Body of pancreas (tissue), 4 donors: ENCODE data around the gene USH2A.

ENCODE experiments used
- POLR2A ChIP-seq, 3 donors: fragments of 450-650 bp; IDR thresholded peaks; one replicate each; pipeline ENCODE4 v1.6.1; 2016; ENCODE audit warnings: antibody characterized with exemption in 3 of 3, mild to moderate bottlenecking in 2 of 3
- TF ChIP-seq, protein P1 (sequence below), 7 experiments: fragments of 450-650 bp in 4 of 7; fragments of 200-600 bp in 3 of 7; sonication (generic) in 3 of 7; IDR thresholded peaks; one replicate each; pipeline ENCODE4 v1.5.1; 2016 to 2019; ENCODE audit warnings: antibody characterized with exemption in 7 of 7

DNA sequence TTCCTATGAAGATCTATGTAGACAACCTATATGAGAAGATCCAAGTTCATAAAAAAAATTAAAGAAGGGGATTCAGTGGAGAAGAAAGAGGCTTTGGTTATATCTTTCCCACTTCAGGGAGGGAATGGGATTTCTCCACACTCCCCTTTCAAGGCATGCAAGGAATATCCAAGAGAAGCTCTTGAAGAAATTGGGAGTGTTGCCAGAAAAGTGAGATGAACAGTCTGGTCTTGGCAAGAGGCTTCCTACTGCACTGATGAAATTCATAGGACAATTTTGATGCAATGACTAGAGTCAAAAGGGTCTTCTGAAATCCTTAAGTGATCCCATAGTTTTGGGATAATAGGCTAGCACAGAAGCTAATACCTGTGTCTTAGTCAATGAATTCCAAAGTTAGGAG is 703.1 kb downstream of the USH2A start:
- TF ChIP-seq, protein P1, sequence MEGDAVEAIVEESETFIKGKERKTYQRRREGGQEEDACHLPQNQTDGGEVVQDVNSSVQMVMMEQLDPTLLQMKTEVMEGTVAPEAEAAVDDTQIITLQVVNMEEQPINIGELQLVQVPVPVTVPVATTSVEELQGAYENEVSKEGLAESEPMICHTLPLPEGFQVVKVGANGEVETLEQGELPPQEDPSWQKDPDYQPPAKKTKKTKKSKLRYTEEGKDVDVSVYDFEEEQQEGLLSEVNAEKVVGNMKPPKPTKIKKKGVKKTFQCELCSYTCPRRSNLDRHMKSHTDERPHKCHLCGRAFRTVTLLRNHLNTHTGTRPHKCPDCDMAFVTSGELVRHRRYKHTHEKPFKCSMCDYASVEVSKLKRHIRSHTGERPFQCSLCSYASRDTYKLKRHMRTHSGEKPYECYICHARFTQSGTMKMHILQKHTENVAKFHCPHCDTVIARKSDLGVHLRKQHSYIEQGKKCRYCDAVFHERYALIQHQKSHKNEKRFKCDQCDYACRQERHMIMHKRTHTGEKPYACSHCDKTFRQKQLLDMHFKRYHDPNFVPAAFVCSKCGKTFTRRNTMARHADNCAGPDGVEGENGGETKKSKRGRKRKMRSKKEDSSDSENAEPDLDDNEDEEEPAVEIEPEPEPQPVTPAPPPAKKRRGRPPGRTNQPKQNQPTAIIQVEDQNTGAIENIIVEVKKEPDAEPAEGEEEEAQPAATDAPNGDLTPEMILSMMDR (IDR thresholded peaks at IDR 0.05) = no peak
- TF ChIP-seq POLR2A (IDR thresholded peaks at IDR 0.05) = no peak
